MM.1S (cell line): ENCODE data around the gene DUS2.
"Not testable (repeated sequence)": the region's sequence is repeated elsewhere in the genome, so short reads cannot be mapped to it uniquely, and the experiment has no call there.

Experiments used
- EZH2 ChIP-seq: fragments of 300-600 bp; sonication (generic); optimal IDR thresholded peaks from 2 replicates; pipeline ENCODE3; 2017; ENCODE audit warnings: low read depth, mild to moderate bottlenecking, antibody characterized with exemption, low read length, mixed read lengths
- TF ChIP-seq, protein P1 (sequence below): fragments of 300-600 bp; sonication (generic); IDR thresholded peaks from 2 replicates; pipeline ENCODE4 v1.5.1; 2016; ENCODE audit warnings: antibody characterized with exemption, low read length, mixed read lengths

DNA sequence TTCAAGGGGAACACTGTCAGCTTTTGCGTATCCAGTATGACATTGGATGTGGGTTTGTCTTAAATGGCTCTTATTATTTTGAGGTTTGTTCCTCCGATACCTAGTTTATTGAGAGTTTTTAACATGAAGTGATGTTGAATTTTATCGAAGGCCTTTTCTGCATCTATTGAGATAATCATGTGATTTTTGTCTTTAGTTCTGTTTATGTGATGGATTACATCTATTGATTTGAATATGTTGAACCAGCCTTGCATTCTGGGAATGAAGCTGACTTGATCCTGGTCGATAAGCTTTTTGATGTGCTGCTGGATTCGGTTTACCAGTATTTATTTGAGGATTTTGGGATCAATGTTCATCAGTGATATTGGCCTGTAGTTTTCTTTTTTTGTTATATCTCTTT, 86.1 kb downstream of the DUS2 start:
- TF ChIP-seq, protein P1, sequence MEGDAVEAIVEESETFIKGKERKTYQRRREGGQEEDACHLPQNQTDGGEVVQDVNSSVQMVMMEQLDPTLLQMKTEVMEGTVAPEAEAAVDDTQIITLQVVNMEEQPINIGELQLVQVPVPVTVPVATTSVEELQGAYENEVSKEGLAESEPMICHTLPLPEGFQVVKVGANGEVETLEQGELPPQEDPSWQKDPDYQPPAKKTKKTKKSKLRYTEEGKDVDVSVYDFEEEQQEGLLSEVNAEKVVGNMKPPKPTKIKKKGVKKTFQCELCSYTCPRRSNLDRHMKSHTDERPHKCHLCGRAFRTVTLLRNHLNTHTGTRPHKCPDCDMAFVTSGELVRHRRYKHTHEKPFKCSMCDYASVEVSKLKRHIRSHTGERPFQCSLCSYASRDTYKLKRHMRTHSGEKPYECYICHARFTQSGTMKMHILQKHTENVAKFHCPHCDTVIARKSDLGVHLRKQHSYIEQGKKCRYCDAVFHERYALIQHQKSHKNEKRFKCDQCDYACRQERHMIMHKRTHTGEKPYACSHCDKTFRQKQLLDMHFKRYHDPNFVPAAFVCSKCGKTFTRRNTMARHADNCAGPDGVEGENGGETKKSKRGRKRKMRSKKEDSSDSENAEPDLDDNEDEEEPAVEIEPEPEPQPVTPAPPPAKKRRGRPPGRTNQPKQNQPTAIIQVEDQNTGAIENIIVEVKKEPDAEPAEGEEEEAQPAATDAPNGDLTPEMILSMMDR, result not testable (repeated sequence)
- not testable (repeated sequence) for TF ChIP-seq EZH2
